ENCODE data around the gene JMY. TPM values are rescaled to one million over a fixed set of nuclear protein-coding genes. Genes with fewer than 3 reads are reported as not detected.

The JMY gene
- polyA plus RNA-seq, 1 of the 3 experiments (the other 2 are of a cell fraction) = 1.7 TPM

DNA sequence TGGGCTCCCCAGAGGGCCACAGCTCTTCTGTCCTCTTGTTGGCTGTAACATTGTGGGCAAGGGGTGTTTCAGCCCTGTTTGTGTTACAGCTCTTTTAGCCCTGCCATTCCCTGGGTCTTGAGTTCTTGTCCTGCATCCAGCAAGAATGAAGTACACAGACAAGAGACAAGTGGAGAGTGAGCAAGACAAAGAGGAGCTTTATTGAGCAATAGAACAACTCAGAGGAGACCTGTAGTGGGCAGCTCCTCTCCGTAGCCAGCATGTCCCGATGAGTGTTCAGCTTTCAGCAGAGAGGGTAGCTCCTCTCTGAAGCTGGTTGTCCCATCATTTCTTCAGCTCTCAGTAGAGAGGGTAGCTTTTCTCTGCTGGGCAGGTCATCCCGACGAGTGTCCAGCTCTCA, 22.9 kb downstream of the JMY start:
- ChIA-PET CTCF (interaction anchor here (0.9 kb wide), 1 partner anchor 19 kb away, joined by 3 read pairs; no protein-coding TSS in a partner anchor), POLR2A (interaction anchor here (0.7 kb wide), 1 partner anchor 175 kb away, joined by 3 read pairs; no protein-coding TSS in a partner anchor)
- no peaks in the 10 kb centered on the region for H3K9me2 ChIP-seq
- DNase-seq = no peak
- H4K20me1 ChIP-seq (ENCODE audit: insufficient read depth) = peaks cover 12% of the 10 kb centered on the region
- H3K9ac ChIP-seq = no peak overlapping the region
- 95% methylated on average over 4 of the region's 4 CpGs for WGBS (ENCODE audit: low lambda C conversion rate)
- H3K4me1 ChIP-seq (ENCODE audit: control insufficient read depth in 1 of 2, insufficient read depth in 2 of 2, low read depth in 1 of 2, low read length in 1 of 2) = no peaks in the 10 kb centered on the region
- no peak overlapping the region for H3K4me3 ChIP-seq (ENCODE audit: low read depth in 2 of 2, low read length in 1 of 2)
- H3K36me3 ChIP-seq (replicated peaks in 1 of 2; ENCODE audit: control insufficient read depth in 1 of 2, insufficient read depth in 2 of 2, low read length in 1 of 2) = no peaks in the 10 kb centered on the region
- no peaks in the 10 kb centered on the region for H3K79me2 ChIP-seq (ENCODE audit: insufficient read depth)
- H3K27me3 ChIP-seq (ENCODE audit: insufficient read depth) = no peaks in the 10 kb centered on the region
- no peaks in the 10 kb centered on the region for H3F3A ChIP-seq (replicated peaks; ENCODE audit: insufficient read depth)
- no peaks in the 10 kb centered on the region for H3K9me3 ChIP-seq
- TF ChIP-seq, protein P1, sequence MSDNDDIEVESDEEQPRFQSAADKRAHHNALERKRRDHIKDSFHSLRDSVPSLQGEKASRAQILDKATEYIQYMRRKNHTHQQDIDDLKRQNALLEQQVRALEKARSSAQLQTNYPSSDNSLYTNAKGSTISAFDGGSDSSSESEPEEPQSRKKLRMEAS (IDR thresholded peaks at IDR 0.05; ENCODE audit: low read depth) = no peak
- no peak overlapping the region for H3K4me2 ChIP-seq
- H2AFZ ChIP-seq (ENCODE audit: low read depth) = no peak overlapping the region
- H3K27ac ChIP-seq (ENCODE audit: low read depth in 2 of 2, low read length in 1 of 2) = no peak overlapping the region

DNA sequence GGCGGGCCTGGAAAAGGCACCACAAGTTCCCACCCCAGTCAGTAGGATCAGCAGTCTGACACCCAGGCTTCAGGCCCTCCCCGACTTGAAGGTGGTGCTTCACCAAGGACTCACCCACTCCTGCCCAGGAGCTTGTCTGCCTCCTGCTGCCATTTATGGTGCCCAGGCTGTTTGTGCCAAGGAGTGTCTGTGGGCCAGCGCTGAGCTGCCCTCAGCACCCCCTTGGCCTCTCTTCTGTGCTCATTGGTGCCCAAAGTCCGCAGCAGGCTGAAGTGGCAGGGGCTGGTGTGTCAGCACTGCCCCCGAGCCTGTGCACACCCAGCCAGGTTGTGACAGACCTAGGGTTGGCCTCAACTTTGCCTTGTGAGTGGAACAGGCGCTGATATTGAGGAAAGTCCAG, 23.5 kb downstream of the JMY start:
- H3K4me1 ChIP-seq (ENCODE audit: control insufficient read depth in 1 of 2, insufficient read depth in 2 of 2, low read depth in 1 of 2, low read length in 1 of 2) = no peaks in the 10 kb centered on the region
- CTCF ChIA-PET = no interaction called here
- 100% methylated on average over 1 of the region's 6 CpGs for WGBS (ENCODE audit: low lambda C conversion rate)

DNA sequence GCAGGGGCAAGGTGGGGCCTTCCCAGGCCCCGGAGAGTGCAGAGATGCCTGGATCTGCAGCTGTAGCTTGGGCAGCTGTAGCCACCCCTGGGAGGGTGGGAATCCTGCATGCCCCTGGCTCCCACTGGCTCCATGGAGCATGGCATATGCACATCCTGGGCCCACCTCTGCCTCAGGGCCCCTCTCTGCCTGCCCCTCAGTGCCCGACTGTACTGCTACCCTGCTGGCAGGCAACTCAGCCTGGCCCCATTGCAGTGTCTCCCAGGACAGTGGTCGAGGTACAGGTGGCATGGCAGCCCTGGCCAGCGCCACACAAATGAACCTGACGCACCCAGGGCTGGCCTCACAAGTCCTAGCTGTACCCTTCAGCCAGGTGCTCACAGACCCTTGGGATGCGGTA, 23.9 kb downstream of the JMY start:
- Histone ChIP-seq H3K27ac (ENCODE audit: low read depth in 2 of 2, low read length in 1 of 2) (no peak overlapping the region), H3K4me2 (no peak overlapping the region), H3K9me3 (no peaks in the 10 kb centered on the region), H3K9ac (no peak overlapping the region), H3K4me3 (ENCODE audit: low read depth in 2 of 2, low read length in 1 of 2) (no peak overlapping the region), H3F3A (replicated peaks; ENCODE audit: insufficient read depth) (no peaks in the 10 kb centered on the region), H3K79me2 (ENCODE audit: insufficient read depth) (no peaks in the 10 kb centered on the region), H4K20me1 (ENCODE audit: insufficient read depth) (peaks cover 15% of the 10 kb centered on the region), H3K36me3 (replicated peaks in 1 of 2; ENCODE audit: control insufficient read depth in 1 of 2, insufficient read depth in 2 of 2, low read length in 1 of 2) (no peaks in the 10 kb centered on the region), H3K4me1 (ENCODE audit: control insufficient read depth in 1 of 2, insufficient read depth in 2 of 2, low read depth in 1 of 2, low read length in 1 of 2) (no peaks in the 10 kb centered on the region), H3K9me2 (no peaks in the 10 kb centered on the region), H3K27me3 (ENCODE audit: insufficient read depth) (no peaks in the 10 kb centered on the region), H2AFZ (ENCODE audit: low read depth) (no peak overlapping the region)
- CTCF ChIA-PET = no interaction called here
- WGBS (ENCODE audit: low lambda C conversion rate) = 100% methylated on average over 1 of the region's 6 CpGs
- no peak for DNase-seq
- POLR2A ChIA-PET = no interaction called here
- no peak for TF ChIP-seq RXRA (IDR thresholded peaks at IDR 0.05; ENCODE audit: borderline replicate concordance, low read depth)
- TF ChIP-seq MEF2A (IDR thresholded peaks at IDR 0.05; ENCODE audit: borderline replicate concordance, low read depth) = no peak
- TF ChIP-seq SMC3 (IDR thresholded peaks at IDR 0.05; ENCODE audit: low read depth, low read length) = no peak
- no peak for TF ChIP-seq YY1 (IDR thresholded peaks at IDR 0.05; ENCODE audit: low read depth)
- TF ChIP-seq, protein P2, sequence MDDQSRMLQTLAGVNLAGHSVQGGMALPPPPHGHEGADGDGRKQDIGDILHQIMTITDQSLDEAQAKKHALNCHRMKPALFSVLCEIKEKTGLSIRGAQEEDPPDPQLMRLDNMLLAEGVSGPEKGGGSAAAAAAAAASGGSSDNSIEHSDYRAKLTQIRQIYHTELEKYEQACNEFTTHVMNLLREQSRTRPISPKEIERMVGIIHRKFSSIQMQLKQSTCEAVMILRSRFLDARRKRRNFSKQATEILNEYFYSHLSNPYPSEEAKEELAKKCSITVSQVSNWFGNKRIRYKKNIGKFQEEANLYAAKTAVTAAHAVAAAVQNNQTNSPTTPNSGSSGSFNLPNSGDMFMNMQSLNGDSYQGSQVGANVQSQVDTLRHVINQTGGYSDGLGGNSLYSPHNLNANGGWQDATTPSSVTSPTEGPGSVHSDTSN (IDR thresholded peaks at IDR 0.05) = no peak
- TF ChIP-seq, protein P3, sequence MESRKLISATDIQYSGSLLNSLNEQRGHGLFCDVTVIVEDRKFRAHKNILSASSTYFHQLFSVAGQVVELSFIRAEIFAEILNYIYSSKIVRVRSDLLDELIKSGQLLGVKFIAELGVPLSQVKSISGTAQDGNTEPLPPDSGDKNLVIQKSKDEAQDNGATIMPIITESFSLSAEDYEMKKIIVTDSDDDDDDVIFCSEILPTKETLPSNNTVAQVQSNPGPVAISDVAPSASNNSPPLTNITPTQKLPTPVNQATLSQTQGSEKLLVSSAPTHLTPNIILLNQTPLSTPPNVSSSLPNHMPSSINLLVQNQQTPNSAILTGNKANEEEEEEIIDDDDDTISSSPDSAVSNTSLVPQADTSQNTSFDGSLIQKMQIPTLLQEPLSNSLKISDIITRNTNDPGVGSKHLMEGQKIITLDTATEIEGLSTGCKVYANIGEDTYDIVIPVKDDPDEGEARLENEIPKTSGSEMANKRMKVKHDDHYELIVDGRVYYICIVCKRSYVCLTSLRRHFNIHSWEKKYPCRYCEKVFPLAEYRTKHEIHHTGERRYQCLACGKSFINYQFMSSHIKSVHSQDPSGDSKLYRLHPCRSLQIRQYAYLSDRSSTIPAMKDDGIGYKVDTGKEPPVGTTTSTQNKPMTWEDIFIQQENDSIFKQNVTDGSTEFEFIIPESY (IDR thresholded peaks at IDR 0.05; ENCODE audit: borderline replicate concordance, low read depth) = no peak
- TF ChIP-seq ELF1 (IDR thresholded peaks at IDR 0.05) = no peak
- no peak for TF ChIP-seq JUND (IDR thresholded peaks at IDR 0.05)

More for the DNA sequence above, 23.5 kb downstream of the JMY start:
- POLR2A ChIA-PET = interaction anchor here (0.7 kb wide), 1 partner anchor 175 kb away, joined by 3 read pairs; no protein-coding TSS in a partner anchor
- H3K9ac ChIP-seq = no peak overlapping the region
- no peaks in the 10 kb centered on the region for H3K79me2 ChIP-seq (ENCODE audit: insufficient read depth)
- no peaks in the 10 kb centered on the region for H3K27me3 ChIP-seq (ENCODE audit: insufficient read depth)
- no peaks in the 10 kb centered on the region for H3F3A ChIP-seq (replicated peaks; ENCODE audit: insufficient read depth)
- no peak overlapping the region for H2AFZ ChIP-seq (ENCODE audit: low read depth)
- no peaks in the 10 kb centered on the region for H3K9me3 ChIP-seq
- no peaks in the 10 kb centered on the region for H3K9me2 ChIP-seq
- H3K36me3 ChIP-seq (replicated peaks in 1 of 2; ENCODE audit: control insufficient read depth in 1 of 2, insufficient read depth in 2 of 2, low read length in 1 of 2) = no peaks in the 10 kb centered on the region
- DNase-seq = no peak
- TF ChIP-seq RCOR1 (IDR thresholded peaks at IDR 0.05; ENCODE audit: low read length) (no peak), SIN3A (IDR thresholded peaks at IDR 0.05; ENCODE audit: borderline replicate concordance, low read depth, low read length) (no peak), NFIC (IDR thresholded peaks at IDR 0.05; ENCODE audit: borderline replicate concordance) (no peak), ELF1 (IDR thresholded peaks at IDR 0.05) (no peak), SMC3 (IDR thresholded peaks at IDR 0.05; ENCODE audit: low read depth, low read length) (no peak), RFX5 (IDR thresholded peaks at IDR 0.05; ENCODE audit: low read length) (no peak), EP300 (IDR thresholded peaks at IDR 0.05; ENCODE audit: borderline replicate concordance in 1 of 2, low read depth in 1 of 2, low read length in 1 of 2) (no peak), RXRA (IDR thresholded peaks at IDR 0.05; ENCODE audit: borderline replicate concordance, low read depth) (no peak), TAF1 (IDR thresholded peaks at IDR 0.05; ENCODE audit: borderline replicate concordance, low read depth, low read length) (no peak)
- TF ChIP-seq, protein P4, sequence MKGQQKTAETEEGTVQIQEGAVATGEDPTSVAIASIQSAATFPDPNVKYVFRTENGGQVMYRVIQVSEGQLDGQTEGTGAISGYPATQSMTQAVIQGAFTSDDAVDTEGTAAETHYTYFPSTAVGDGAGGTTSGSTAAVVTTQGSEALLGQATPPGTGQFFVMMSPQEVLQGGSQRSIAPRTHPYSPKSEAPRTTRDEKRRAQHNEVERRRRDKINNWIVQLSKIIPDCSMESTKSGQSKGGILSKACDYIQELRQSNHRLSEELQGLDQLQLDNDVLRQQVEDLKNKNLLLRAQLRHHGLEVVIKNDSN (IDR thresholded peaks at IDR 0.05; ENCODE audit: borderline replicate concordance, low read depth) = no peak
- TF ChIP-seq, protein P2 (IDR thresholded peaks at IDR 0.05) = no peak
- H3K4me3 ChIP-seq (ENCODE audit: low read depth in 2 of 2, low read length in 1 of 2) = no peak overlapping the region
- H3K4me2 ChIP-seq = no peak overlapping the region
- H3K27ac ChIP-seq (ENCODE audit: low read depth in 2 of 2, low read length in 1 of 2) = no peak overlapping the region
- H4K20me1 ChIP-seq (ENCODE audit: insufficient read depth) = peaks cover 15% of the 10 kb centered on the region
